Colonic mucosa (tissue), 4 donors: ENCODE measurements around the gene SPHK1. TPM values are rescaled to one million over a fixed set of nuclear protein-coding genes. Genes with fewer than 3 reads are reported as not detected.

ENCODE experiments used
- DNase-seq: peaks from one replicate; pipeline ENCODE4 v3.0.0-alpha.2; 2020
- H3K27ac ChIP-seq: fragments of 200-600 bp; one replicate; pipeline ENCODE4 v1.8.0; 2021
- H3K27me3 ChIP-seq: fragments of 200-600 bp; one replicate; pipeline ENCODE4 v1.8.0; 2021
- H3K36me3 ChIP-seq: fragments of 200-600 bp; one replicate; pipeline ENCODE4 v1.8.0; 2021
- H3K4me1 ChIP-seq: fragments of 200-600 bp; one replicate; pipeline ENCODE4 v1.8.0; 2021; ENCODE audit warnings: mild to moderate bottlenecking
- H3K4me3 ChIP-seq: fragments of 200-600 bp; one replicate; pipeline ENCODE4 v1.8.0; 2021
- H3K9ac ChIP-seq, 2 donors: one replicate each; pipeline ENCODE4 v1.7.0; 2013; ENCODE audit warnings: control low read depth in 2 of 2, low read depth in 2 of 2, low read length in 2 of 2
- H3K9me3 ChIP-seq: fragments of 200-600 bp; one replicate; pipeline ENCODE4 v1.8.0; 2021
- CTCF ChIP-seq: fragments of 200-600 bp; IDR thresholded peaks from one replicate; pipeline ENCODE4 v1.8.0; 2022; ENCODE audit warnings: antibody characterized with exemption, mild to moderate bottlenecking
- intact Hi-C: fragments of 100-400 bp; cut with DNase I; formaldehyde crosslinking; loops from one replicate; pipeline ENCODE4 v1.14.1; 2022
- total RNA-seq, 2 donors: library from RNA; stranded (reverse); fragmentation: NEBNext Ultra II Directional in 1 of 2; extraction: Animal tissue kit (Norgen Biotek cat#: 25700) in 1 of 2; gene quantifications; one replicate each; pipeline ENCODE4 v1.2.1, GENCODE V29; 2021
- donor health status: healthy.
- donor health status: DM: no; HTN: no; CAD: no.
- donor health status: DM: no; HTN: no; CAD: no.

The SPHK1 gene
- total RNA-seq, 2 donors from 2014 or later = 2.1 to 3.3 TPM

GRCh38 chr17:76435751-76436150, 51.3 kb downstream of the SPHK1 start:
- Histone ChIP-seq H3K36me3 (no peaks in the 10 kb centered on the region), H3K9me3 (no peaks in the 10 kb centered on the region), H3K27me3 (no peaks in the 10 kb centered on the region), H3K4me3 (no peak overlapping the region), H3K27ac (no peak overlapping the region), H3K9ac (no peak overlapping the region), H3K4me1 (no peaks in the 10 kb centered on the region)
- no peak for TF ChIP-seq CTCF
- no peak for DNase-seq
- intact Hi-C loops = no loop called here

Other genes starting within 250 kb of the SPHK1 start
- 1 to 10 TPM; 1.4 to 2.5 TPM for gene FOXJ1, start 243.4 kb upstream of the SPHK1 start, total RNA-seq
- gene RNF157, start 144.1 kb upstream of the SPHK1 start, total RNA-seq = 10 to 100 TPM; 23.7 to 30.2 TPM
- gene UBALD2, start 119.3 kb upstream of the SPHK1 start, total RNA-seq = 10 to 100 TPM; 77.1 to 90.1 TPM
- gene QRICH2, start 76.3 kb upstream of the SPHK1 start, total RNA-seq = 1 to 10 TPM; 1.2 to 5.7 TPM
- gene PRPSAP1, start 30.7 kb upstream of the SPHK1 start, total RNA-seq = 10 to 100 TPM; 60.7 to 70.0 TPM
- gene UBE2O, start 68.5 kb downstream of the SPHK1 start, total RNA-seq = 10 to 100 TPM; 17.5 to 25.2 TPM
- not detected for gene AANAT, start 83.0 kb downstream of the SPHK1 start, total RNA-seq
- gene RHBDF2, start 116.8 kb downstream of the SPHK1 start, total RNA-seq = 10 to 100 TPM; 11.6 to 23.9 TPM
- gene CYGB, start 153.1 kb downstream of the SPHK1 start, total RNA-seq = 1 to 10 TPM; 4.7 to 9.9 TPM
- gene PRCD, start 155.4 kb downstream of the SPHK1 start, total RNA-seq = 1 to 10 TPM in 1 of 2 donors, under 1 TPM in 1; 0.29 to 1.2 TPM
- 1 to 10 TPM; 3.8 to 6.3 TPM for gene ST6GALNAC2, start 201.3 kb downstream of the SPHK1 start, total RNA-seq